ENCODE measurements around the gene EGF. TPM values are rescaled to one million over a fixed set of nuclear protein-coding genes. Genes with fewer than 3 reads are reported as not detected.

The EGF gene
- total RNA-seq, 1 donor from 2014 or later, result not detected

DNA sequence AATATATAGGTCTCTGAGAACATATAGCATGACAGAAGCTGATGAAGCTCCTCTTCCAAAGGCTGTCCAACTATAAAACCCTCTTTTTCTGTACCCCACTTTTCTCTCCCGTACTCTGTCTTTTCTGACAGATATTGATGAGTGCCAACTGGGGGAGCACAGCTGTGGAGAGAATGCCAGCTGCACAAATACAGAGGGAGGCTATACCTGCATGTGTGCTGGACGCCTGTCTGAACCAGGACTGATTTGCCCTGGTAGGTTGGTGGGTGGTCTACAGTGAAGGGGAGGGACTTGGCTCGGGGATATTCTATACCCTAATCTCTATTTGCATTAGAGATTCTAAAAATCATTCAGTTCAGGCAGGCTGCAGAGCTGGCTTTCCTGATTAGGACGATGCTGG, 80.4 kb downstream of the EGF start:
- Mint-ChIP-seq H3K4me3 (ENCODE audit: unreplicated experiment) (no peak overlapping the region), H3K4me1 (ENCODE audit: low read depth, unreplicated experiment) (no peaks in the 10 kb centered on the region), H3K36me3 (ENCODE audit: unreplicated experiment) (no peaks in the 10 kb centered on the region), H3K27ac (ENCODE audit: unreplicated experiment) (no peak overlapping the region), H3K27me3 (ENCODE audit: unreplicated experiment) (no peaks in the 10 kb centered on the region), H3K9me3 (ENCODE audit: unreplicated experiment) (no peaks in the 10 kb centered on the region)
- TF ChIP-seq, protein P1, sequence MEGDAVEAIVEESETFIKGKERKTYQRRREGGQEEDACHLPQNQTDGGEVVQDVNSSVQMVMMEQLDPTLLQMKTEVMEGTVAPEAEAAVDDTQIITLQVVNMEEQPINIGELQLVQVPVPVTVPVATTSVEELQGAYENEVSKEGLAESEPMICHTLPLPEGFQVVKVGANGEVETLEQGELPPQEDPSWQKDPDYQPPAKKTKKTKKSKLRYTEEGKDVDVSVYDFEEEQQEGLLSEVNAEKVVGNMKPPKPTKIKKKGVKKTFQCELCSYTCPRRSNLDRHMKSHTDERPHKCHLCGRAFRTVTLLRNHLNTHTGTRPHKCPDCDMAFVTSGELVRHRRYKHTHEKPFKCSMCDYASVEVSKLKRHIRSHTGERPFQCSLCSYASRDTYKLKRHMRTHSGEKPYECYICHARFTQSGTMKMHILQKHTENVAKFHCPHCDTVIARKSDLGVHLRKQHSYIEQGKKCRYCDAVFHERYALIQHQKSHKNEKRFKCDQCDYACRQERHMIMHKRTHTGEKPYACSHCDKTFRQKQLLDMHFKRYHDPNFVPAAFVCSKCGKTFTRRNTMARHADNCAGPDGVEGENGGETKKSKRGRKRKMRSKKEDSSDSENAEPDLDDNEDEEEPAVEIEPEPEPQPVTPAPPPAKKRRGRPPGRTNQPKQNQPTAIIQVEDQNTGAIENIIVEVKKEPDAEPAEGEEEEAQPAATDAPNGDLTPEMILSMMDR (IDR thresholded peaks at IDR 0.05; ENCODE audit: partially characterized antibody, unreplicated experiment), result no peak
- DNase-seq, result no peak

DNA sequence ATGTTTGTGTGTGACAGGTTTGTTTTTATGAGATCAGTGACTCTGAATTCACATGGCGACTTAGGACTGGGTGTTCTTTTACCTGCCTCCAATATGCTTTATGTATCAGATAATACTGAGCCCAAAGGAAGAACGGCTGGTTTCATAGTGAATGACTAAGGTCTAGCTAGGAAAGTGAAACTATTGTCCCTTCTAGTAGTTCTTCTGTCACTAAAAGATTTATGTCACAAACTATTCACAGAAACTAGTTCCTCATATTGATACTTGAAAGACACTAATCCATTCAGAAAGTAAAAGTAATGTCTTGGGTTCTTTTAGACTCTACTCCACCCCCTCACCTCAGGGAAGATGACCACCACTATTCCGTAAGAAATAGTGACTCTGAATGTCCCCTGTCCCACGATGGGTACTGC, 81.7 kb downstream of the EGF start:
- Mint-ChIP-seq H3K27me3 (ENCODE audit: unreplicated experiment) (no peaks in the 10 kb centered on the region), H3K9me3 (ENCODE audit: unreplicated experiment) (no peaks in the 10 kb centered on the region), H3K36me3 (ENCODE audit: unreplicated experiment) (no peaks in the 10 kb centered on the region), H3K4me1 (ENCODE audit: low read depth, unreplicated experiment) (no peaks in the 10 kb centered on the region), H3K4me3 (ENCODE audit: unreplicated experiment) (no peak overlapping the region), H3K27ac (ENCODE audit: unreplicated experiment) (no peak overlapping the region)
- no peak for DNase-seq
- TF ChIP-seq, protein P1 (IDR thresholded peaks at IDR 0.05; ENCODE audit: partially characterized antibody, unreplicated experiment), result no peak

DNA sequence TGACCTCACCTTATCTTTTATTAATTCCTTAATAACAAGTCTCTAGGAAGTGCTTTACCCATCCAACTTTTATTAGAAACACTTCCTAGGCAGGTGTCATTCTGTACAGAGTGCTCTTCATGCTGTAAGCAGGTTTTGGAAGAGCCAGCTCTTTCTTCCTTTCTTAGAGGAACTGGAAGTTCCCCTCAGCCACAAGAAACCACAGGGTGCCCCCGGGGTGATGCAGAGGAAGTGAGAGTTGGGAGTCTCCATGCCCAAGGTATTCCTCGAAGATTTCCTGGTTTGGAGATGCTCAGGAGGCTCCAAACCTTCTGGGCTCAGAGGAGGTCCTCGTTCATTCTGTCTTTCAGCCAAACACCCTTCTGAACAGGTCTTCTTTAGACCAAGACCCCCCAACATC, 83.8 kb downstream of the EGF start:
- Mint-ChIP-seq H3K4me3 (ENCODE audit: unreplicated experiment) (no peak overlapping the region), H3K27me3 (ENCODE audit: unreplicated experiment) (peaks cover 2% of the 10 kb centered on the region), H3K27ac (ENCODE audit: unreplicated experiment) (no peak overlapping the region)

DNA sequence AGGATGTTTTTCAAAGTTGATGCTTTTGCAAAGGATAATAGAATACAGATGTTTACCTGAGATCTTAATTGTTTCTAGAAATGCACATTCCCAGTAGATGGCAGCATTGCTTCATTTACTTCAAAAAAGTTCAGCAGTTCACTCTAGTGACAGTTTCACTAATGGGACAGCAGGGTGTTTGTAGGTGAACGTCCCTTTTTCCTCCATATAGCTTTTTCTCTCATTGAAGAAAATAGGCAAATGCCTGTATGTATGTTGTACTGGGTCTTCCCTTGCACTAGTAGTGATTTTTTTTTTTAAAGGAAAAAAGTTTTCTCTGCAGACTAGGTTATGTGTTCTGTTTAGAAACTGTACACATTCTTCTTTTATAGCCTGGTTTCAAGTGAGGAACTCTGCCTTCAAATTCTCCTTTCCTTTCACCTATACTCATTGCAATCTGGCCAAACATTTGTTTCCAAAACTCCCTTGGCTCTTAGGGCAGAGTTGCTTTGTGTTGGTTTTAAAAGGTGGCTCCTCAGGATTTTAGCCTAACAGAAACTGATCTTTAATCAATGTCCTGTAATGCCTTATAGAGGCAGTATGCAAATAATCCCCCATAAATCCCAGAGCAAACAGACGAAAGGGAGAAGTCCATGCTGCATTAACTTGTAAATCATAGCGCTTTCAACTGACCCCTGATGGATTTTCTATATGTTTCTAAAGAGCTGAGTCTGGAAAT, 86.3 kb downstream of the EGF start:
- no peak for DNase-seq
- TF ChIP-seq, protein P1 (IDR thresholded peaks at IDR 0.05; ENCODE audit: partially characterized antibody, unreplicated experiment), result peak; percentile 55
- peaks cover 2% of the 10 kb centered on the region for H3K27me3 Mint-ChIP-seq (ENCODE audit: unreplicated experiment)
- no peaks in the 10 kb centered on the region for H3K4me1 Mint-ChIP-seq (ENCODE audit: low read depth, unreplicated experiment)
- no peak overlapping the region for H3K27ac Mint-ChIP-seq (ENCODE audit: unreplicated experiment)
- no peaks in the 10 kb centered on the region for H3K36me3 Mint-ChIP-seq (ENCODE audit: unreplicated experiment)
- no peaks in the 10 kb centered on the region for H3K9me3 Mint-ChIP-seq (ENCODE audit: unreplicated experiment)
- H3K4me3 Mint-ChIP-seq (ENCODE audit: unreplicated experiment), result no peak overlapping the region

More for the DNA sequence above, 83.8 kb downstream of the EGF start:
- no peak for DNase-seq
- no peaks in the 10 kb centered on the region for H3K4me1 Mint-ChIP-seq (ENCODE audit: low read depth, unreplicated experiment)
- H3K36me3 Mint-ChIP-seq (ENCODE audit: unreplicated experiment), result no peaks in the 10 kb centered on the region
- TF ChIP-seq, protein P1 (IDR thresholded peaks at IDR 0.05; ENCODE audit: partially characterized antibody, unreplicated experiment), result no peak
- no peaks in the 10 kb centered on the region for H3K9me3 Mint-ChIP-seq (ENCODE audit: unreplicated experiment)

DNA sequence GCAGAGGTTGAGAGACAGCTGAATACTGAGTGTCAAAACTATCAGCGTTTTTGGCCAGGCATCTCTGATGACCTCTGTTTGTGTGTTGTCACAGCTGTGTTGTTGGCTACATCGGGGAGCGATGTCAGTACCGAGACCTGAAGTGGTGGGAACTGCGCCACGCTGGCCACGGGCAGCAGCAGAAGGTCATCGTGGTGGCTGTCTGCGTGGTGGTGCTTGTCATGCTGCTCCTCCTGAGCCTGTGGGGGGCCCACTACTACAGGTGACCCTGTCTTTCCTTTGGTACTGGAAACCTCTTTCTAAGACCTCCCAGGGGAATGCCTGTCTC, 86.9 kb downstream of the EGF start:
- TF ChIP-seq, protein P1 (IDR thresholded peaks at IDR 0.05; ENCODE audit: partially characterized antibody, unreplicated experiment), result no peak
- Mint-ChIP-seq H3K27me3 (ENCODE audit: unreplicated experiment) (peaks cover 2% of the 10 kb centered on the region), H3K27ac (ENCODE audit: unreplicated experiment) (no peak overlapping the region), H3K9me3 (ENCODE audit: unreplicated experiment) (no peaks in the 10 kb centered on the region), H3K4me3 (ENCODE audit: unreplicated experiment) (no peak overlapping the region), H3K4me1 (ENCODE audit: low read depth, unreplicated experiment) (no peaks in the 10 kb centered on the region), H3K36me3 (ENCODE audit: unreplicated experiment) (no peaks in the 10 kb centered on the region)
- no peak for DNase-seq

Data from glutamatergic neuron (in vitro differentiated cells).